ENCODE data around the gene COL26A1.
"Not testable (repeated sequence)": the region's sequence is repeated elsewhere in the genome, so short reads cannot be mapped to it uniquely, and the experiment has no call there.

Gene COL26A1

GRCh38 chr7:101453617-101454016 is 90.9 kb downstream of the COL26A1 start:
- no peak for DNase-seq

GRCh38 chr7:101457001-101457750 is 94.5 kb downstream of the COL26A1 start:
- DNase-seq: no peak

- no peak for DNase-seq
Measured at GRCh38 chr7:101465131-101465530, 102.5 kb downstream of the COL26A1 start.

- DNase-seq: no peak
Measured at GRCh38 chr7:101465576-101466196, 103.0 kb downstream of the COL26A1 start.

- no peak for DNase-seq
Measured at GRCh38 chr7:101466871-101467270, 104.2 kb downstream of the COL26A1 start.

GRCh38 chr7:101468546-101469275 is 106.0 kb downstream of the COL26A1 start:
- no peak for DNase-seq

- DNase-seq: no peak
Measured at GRCh38 chr7:101470668-101471487, 108.2 kb downstream of the COL26A1 start.

GRCh38 chr7:101474178-101474577 is 111.5 kb downstream of the COL26A1 start:
- no peak for DNase-seq

GRCh38 chr7:101475691-101476090 is 113.0 kb downstream of the COL26A1 start:
- DNase-seq: not testable (repeated sequence)

GRCh38 chr7:101479217-101479616 is 116.5 kb downstream of the COL26A1 start:
- DNase-seq: no peak

- DNase-seq: not testable (repeated sequence)
Measured at GRCh38 chr7:101486056-101486432, 123.4 kb downstream of the COL26A1 start.

- no peak for DNase-seq
Measured at GRCh38 chr7:101486433-101487104, 123.9 kb downstream of the COL26A1 start.

- DNase-seq: no peak
Measured at GRCh38 chr7:101487105-101487458, 124.4 kb downstream of the COL26A1 start.

GRCh38 chr7:101487753-101488152 is 125.1 kb downstream of the COL26A1 start:
- no peak for DNase-seq

- DNase-seq: no peak
Measured at GRCh38 chr7:101488826-101489572, 126.3 kb downstream of the COL26A1 start.

GRCh38 chr7:101490439-101490838 is 127.8 kb downstream of the COL26A1 start:
- DNase-seq: not testable (repeated sequence)

- DNase-seq: not testable (repeated sequence)
Measured at GRCh38 chr7:101491442-101491841, 128.8 kb downstream of the COL26A1 start.

GRCh38 chr7:101494602-101495329 is 132.1 kb downstream of the COL26A1 start:
- DNase-seq: no peak

GRCh38 chr7:101496017-101496416 is 133.3 kb downstream of the COL26A1 start:
- no peak for DNase-seq

- no peak for DNase-seq
Measured at GRCh38 chr7:101501351-101501750, 138.7 kb downstream of the COL26A1 start.

Measured in activated T-cell treated with anti-CD3 and anti-CD28 coated beads, Interleukin-2, amount 50 U/mL, for 1 hour (primary cell).